Endothelial cell of umbilical vein (primary cell): Measurements from ENCODE around the gene SLC37A1. TPM values are rescaled to one million over a fixed set of nuclear protein-coding genes. Genes with fewer than 3 reads are reported as not detected.

Experiments
- BruUV-seq: library from RNA; stranded (reverse); fragments of 400-500 nt; replicated peaks from 2 replicates; lab custom pipeline; 2021; lab: Mats Ljungman, UMichigan
- CTCF ChIA-PET: fragments of 300-600, 350-600 bp; sonication (Branson Sonifier 250); formaldehyde crosslinking; loops from one replicate; lab custom pipeline; 2021; ENCODE audit warnings: antibody characterized with exemption, inconsistent platforms; lab: Charles Lee
- POLR2A ChIA-PET: fragments of 300-600, 350-600 bp; sonication (Branson Sonifier 250); formaldehyde crosslinking; loops from one replicate; lab custom pipeline; 2021; ENCODE audit warnings: antibody characterized with exemption, inconsistent platforms; lab: Charles Lee
- DNase-seq: peaks from one replicate; pipeline ENCODE4 v3.0.0-alpha.2; 2011; ENCODE audit warnings: low read depth, low spot score
- FAIRE-seq: peaks from 2 replicates; lab custom pipeline; 2011; peaks lifted over from hg19 to GRCh38; lab: Jason Lieb, UNC
- H2AFZ ChIP-seq: 2 replicates; pipeline ENCODE4 v1.6.0; 2012; ENCODE audit warnings: low read depth, low read length, control low read depth, inconsistent platforms
- H3K27ac ChIP-seq: 2 replicates; pipeline ENCODE4 v1.5.1; 2011; ENCODE audit warnings: low read depth, mild to moderate bottlenecking, control low read depth, low read length, moderate library complexity; ENCODE audit not compliant: insufficient read depth
- H3K27me3 ChIP-seq, 2 experiments: 2 replicates each; pipeline versions ENCODE4 v1.6.0 to v1.6.1; 2011; ENCODE audit warnings: low read length in 2 of 2, mixed read lengths in 1 of 2; ENCODE audit not compliant: control insufficient read depth in 2 of 2, insufficient read depth in 2 of 2
- H3K36me3 ChIP-seq, 2 experiments: 2 replicates in 1 of 2; 3 replicates in 1 of 2; pipeline ENCODE4 v1.5.1; 2011; ENCODE audit warnings: low read length in 2 of 2, mild to moderate bottlenecking in 1 of 2, moderate library complexity in 1 of 2; ENCODE audit not compliant: control insufficient read depth in 2 of 2, insufficient read depth in 2 of 2; ENCODE audit errors: extremely low read depth in 1 of 2
- H3K4me1 ChIP-seq: 3 replicates; pipeline ENCODE4 v1.5.1; 2011; ENCODE audit warnings: mild to moderate bottlenecking, low read length; ENCODE audit not compliant: control insufficient read depth, insufficient read depth; ENCODE audit errors: extremely low read depth
- H3K4me2 ChIP-seq: 2 replicates; pipeline ENCODE4 v1.6.1; 2011; ENCODE audit warnings: low read length, control low read depth, mixed read lengths; ENCODE audit not compliant: insufficient read depth
- H3K4me3 ChIP-seq, 3 experiments: fragments of 200-600 bp in 1 of 3; sonication (generic), shearing (Covaris generic) in 1 of 3; replicated peaks in 1 of 3; 2 replicates each; pipeline ENCODE4 v1.5.1; 2011 to 2016; ENCODE audit warnings: control low read depth in 3 of 3, low read length in 3 of 3, mild to moderate bottlenecking in 2 of 3, inconsistent platforms in 1 of 3, low read depth in 1 of 3, moderate library complexity in 1 of 3; ENCODE audit not compliant: insufficient read depth in 1 of 3
- H3K79me2 ChIP-seq: 2 replicates; pipeline ENCODE4 v1.6.0; 2012; ENCODE audit warnings: low read length, inconsistent platforms; ENCODE audit not compliant: control insufficient read depth, insufficient read depth
- H3K9ac ChIP-seq: replicated peaks from 2 replicates; pipeline ENCODE3; 2011; ENCODE audit warnings: low read length, control low read depth; ENCODE audit not compliant: insufficient read depth; ENCODE audit errors: extremely low read depth
- H3K9me1 ChIP-seq: replicated peaks from 3 replicates; pipeline ENCODE4 v1.6.0; 2011; ENCODE audit warnings: mild to moderate bottlenecking, low read length; ENCODE audit not compliant: control insufficient read depth, insufficient read depth; ENCODE audit errors: extremely low read depth
- H3K9me3 ChIP-seq: replicated peaks from 2 replicates; pipeline ENCODE4 v1.5.1; 2012; ENCODE audit warnings: low read length, inconsistent platforms; ENCODE audit not compliant: control insufficient read depth, insufficient read depth
- H4K20me1 ChIP-seq: replicated peaks from 2 replicates; pipeline ENCODE3; 2011; ENCODE audit warnings: mild to moderate bottlenecking, low read length; ENCODE audit not compliant: control insufficient read depth, insufficient read depth; ENCODE audit errors: extremely low read depth
- EZH2 ChIP-seq: IDR thresholded peaks from 2 replicates; pipeline ENCODE4 v1.6.1; 2012; ENCODE audit warnings: borderline replicate concordance, low read depth, mild to moderate bottlenecking, moderate library complexity, low read length, inconsistent platforms; ENCODE audit not compliant: severe bottlenecking
- FOS ChIP-seq: IDR thresholded peaks from 2 replicates; pipeline ENCODE4 v1.6.1; 2011; ENCODE audit warnings: mild to moderate bottlenecking, low read length, moderate library complexity, borderline replicate concordance; ENCODE audit not compliant: insufficient read depth
- GATA2 ChIP-seq: IDR thresholded peaks from 2 replicates; pipeline ENCODE4 v1.7.0; 2011; ENCODE audit warnings: low read depth, mild to moderate bottlenecking, moderate library complexity, mixed read lengths, low read length; ENCODE audit not compliant: insufficient read length, insufficient read depth
- JUN ChIP-seq: IDR thresholded peaks from 2 replicates; pipeline ENCODE4 v1.6.1; 2011; ENCODE audit warnings: borderline replicate concordance, low read depth; ENCODE audit not compliant: insufficient read length, insufficient read depth
- MAX ChIP-seq: IDR thresholded peaks from 2 replicates; pipeline ENCODE4 v1.6.1; 2011; ENCODE audit not compliant: insufficient read depth, insufficient read length
- MYC ChIP-seq: IDR thresholded peaks from one replicate; pipeline ENCODE4 v1.6.1; 2011; ENCODE audit warnings: mild to moderate bottlenecking, low read depth, low read length
- POLR2A ChIP-seq: IDR thresholded peaks from 2 replicates; pipeline ENCODE4 v1.6.1; 2012; ENCODE audit warnings: low read depth, mild to moderate bottlenecking, control low read depth, low read length
- POLR2AphosphoS5 ChIP-seq: IDR thresholded peaks from 2 replicates; pipeline ENCODE4 v1.6.1; 2012; ENCODE audit warnings: low read depth, mild to moderate bottlenecking, control low read depth, low read length, moderate library complexity; ENCODE audit not compliant: insufficient read depth
- dilution Hi-C: fragments of 300-500 bp; cut with MboI; formaldehyde crosslinking; loops from one replicate; pipeline ENCODE4 v1.15.0; 2019; ENCODE audit warnings: low sequenced_read_pairs; ENCODE audit not compliant: extremely low pct_ligation_motif_present
- intact Hi-C: fragments of 100-400 bp; cut with micrococcal nuclease; formaldehyde crosslinking; loops from one replicate; pipeline ENCODE4 v1.10.0; 2022
- polyA plus RNA-seq, 4 experiments: library from polyadenylated mRNA; depleted of rRNA in 3 of 4; stranded (reverse) in 3 of 4; unstranded in 1 of 4; fragments of >200 nt; gene quantifications; 2 replicates each; pipeline versions ENCODE4 v1.2.1 to v1.2.3, GENCODE V29; 2011 to 2012; ENCODE audit warnings: missing spikeins in 1 of 4
- total RNA-seq: library from RNA; stranded (reverse); gene quantifications from 2 replicates; pipeline ENCODE4 v1.2.3, GENCODE V29; 2021
- TF ChIP-seq, protein P1 (sequence below), 2 donors: IDR thresholded peaks; 1 replicate in 1 of 2; 2 replicates in 1 of 2; pipeline ENCODE4 v1.5.1; 2011; ENCODE audit warnings: low read length in 2 of 2, mild to moderate bottlenecking in 2 of 2, moderate library complexity in 2 of 2, control low read depth in 1 of 2, inconsistent platforms in 1 of 2, low read depth in 1 of 2; ENCODE audit not compliant: insufficient read depth in 1 of 2; ENCODE audit errors: extremely low read depth in 1 of 2

Gene SLC37A1
- total and polyA plus RNA-seq, 2 donors (not counting 3 experiments of a cell fraction or from before 2014, with no cell fraction given): 4.7 to 7.6 TPM

DNA sequence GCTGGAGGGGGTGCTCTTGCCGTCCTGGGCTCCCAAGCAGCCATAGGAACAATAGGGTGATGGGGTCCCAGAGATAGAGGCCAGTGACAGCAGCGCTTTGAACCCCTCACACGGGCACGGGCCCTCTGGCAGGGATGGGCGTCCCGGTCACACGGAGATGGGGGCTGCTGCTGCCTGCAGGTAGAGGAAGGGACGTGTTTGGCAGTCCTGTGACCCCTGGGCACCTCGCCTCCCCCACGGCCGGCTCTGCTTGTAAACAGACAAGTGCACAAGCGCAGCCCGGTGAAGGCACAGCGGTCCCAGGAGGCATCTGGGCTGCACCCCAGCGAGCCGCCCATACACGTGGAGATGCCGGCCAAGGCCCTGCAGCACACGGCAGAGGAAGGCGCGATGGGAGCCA is 103.3 kb downstream of the SLC37A1 start:
- Histone ChIP-seq H3K36me3 (no peaks in the 10 kb centered on the region), H3K9me1 (no peaks in the 10 kb centered on the region), H4K20me1 (no peaks in the 10 kb centered on the region), H3K27me3 (peaks cover 3 to 7% of the 10 kb centered on the region in 2 experiments), H3K4me1 (no peaks in the 10 kb centered on the region), H3K4me3 (no peak overlapping the region), H2AFZ (no peak overlapping the region), H3K9me3 (no peaks in the 10 kb centered on the region), H3K4me2 (no peak overlapping the region), H3K79me2 (no peaks in the 10 kb centered on the region), H3K27ac (no peak overlapping the region), H3K9ac (no peak overlapping the region)
- no TSS peak for BruUV-seq
- no peak for FAIRE-seq
- POLR2A ChIA-PET: no interaction called here
- intact Hi-C loops (no loop called here), dilution Hi-C loops (no loop called here)
- TF ChIP-seq, protein P1, sequence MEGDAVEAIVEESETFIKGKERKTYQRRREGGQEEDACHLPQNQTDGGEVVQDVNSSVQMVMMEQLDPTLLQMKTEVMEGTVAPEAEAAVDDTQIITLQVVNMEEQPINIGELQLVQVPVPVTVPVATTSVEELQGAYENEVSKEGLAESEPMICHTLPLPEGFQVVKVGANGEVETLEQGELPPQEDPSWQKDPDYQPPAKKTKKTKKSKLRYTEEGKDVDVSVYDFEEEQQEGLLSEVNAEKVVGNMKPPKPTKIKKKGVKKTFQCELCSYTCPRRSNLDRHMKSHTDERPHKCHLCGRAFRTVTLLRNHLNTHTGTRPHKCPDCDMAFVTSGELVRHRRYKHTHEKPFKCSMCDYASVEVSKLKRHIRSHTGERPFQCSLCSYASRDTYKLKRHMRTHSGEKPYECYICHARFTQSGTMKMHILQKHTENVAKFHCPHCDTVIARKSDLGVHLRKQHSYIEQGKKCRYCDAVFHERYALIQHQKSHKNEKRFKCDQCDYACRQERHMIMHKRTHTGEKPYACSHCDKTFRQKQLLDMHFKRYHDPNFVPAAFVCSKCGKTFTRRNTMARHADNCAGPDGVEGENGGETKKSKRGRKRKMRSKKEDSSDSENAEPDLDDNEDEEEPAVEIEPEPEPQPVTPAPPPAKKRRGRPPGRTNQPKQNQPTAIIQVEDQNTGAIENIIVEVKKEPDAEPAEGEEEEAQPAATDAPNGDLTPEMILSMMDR (IDR thresholded peaks at IDR 0.05; ENCODE audit: extremely low read depth in 1 of 2, insufficient read depth in 1 of 2, low read depth in 1 of 2, low read length in 2 of 2): no peak
- TF ChIP-seq GATA2 (no peak), JUN (no peak), EZH2 (no peak), FOS (no peak), MYC (no peak), POLR2A (no peak), MAX (no peak), POLR2AphosphoS5 (no peak)
- CTCF ChIA-PET: no interaction called here
- no peak for DNase-seq
